Measurements from ENCODE around the gene HAAO.

HAAO gene

DNA sequence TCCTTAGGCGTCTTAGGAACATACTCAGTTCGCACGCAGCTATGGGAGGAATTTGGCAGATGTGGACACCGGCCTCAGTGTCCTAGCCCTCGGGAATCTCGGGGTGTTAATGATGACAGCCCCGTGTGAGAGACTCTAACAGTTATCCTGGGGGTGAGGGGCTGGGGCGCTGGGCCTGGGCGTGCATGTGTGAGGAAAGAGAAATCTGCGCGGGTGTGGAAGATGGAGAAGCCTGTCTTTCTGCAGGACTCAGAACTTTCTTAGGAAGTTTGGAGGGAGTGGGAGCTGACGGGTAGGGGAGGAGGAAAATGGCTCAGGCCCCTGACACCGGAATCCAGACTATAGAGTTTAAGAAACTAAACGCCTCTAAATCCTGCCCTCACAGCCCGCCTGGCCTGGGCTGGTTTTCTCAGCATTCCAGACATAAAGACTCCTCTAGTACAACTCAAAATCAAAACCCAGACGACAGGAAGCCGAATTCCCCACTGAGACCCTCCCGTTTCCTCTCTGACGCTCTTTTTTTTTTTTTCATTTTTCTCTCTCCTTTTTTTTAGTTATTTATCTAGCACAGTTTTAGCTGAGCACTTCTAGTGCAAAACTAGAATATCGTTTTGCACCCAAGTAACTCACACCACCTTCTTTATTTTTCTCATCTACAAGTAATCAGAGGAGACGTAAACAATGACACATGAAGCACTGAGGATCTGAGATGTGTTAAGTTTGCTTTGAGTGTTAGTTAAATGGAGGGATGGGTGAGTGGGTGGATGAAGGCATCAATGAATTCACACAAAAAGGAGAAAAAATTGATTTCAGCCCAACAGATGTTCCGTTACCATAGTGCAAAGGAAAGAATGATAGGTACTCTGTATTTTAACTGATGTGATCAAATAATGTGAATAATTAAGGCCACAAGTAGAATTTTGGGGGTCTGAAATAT is 1.2 kb upstream of the HAAO start:
- TF ChIP-seq, protein P1, sequence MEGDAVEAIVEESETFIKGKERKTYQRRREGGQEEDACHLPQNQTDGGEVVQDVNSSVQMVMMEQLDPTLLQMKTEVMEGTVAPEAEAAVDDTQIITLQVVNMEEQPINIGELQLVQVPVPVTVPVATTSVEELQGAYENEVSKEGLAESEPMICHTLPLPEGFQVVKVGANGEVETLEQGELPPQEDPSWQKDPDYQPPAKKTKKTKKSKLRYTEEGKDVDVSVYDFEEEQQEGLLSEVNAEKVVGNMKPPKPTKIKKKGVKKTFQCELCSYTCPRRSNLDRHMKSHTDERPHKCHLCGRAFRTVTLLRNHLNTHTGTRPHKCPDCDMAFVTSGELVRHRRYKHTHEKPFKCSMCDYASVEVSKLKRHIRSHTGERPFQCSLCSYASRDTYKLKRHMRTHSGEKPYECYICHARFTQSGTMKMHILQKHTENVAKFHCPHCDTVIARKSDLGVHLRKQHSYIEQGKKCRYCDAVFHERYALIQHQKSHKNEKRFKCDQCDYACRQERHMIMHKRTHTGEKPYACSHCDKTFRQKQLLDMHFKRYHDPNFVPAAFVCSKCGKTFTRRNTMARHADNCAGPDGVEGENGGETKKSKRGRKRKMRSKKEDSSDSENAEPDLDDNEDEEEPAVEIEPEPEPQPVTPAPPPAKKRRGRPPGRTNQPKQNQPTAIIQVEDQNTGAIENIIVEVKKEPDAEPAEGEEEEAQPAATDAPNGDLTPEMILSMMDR (IDR thresholded peaks at IDR 0.05): no peak
- no peak for TF ChIP-seq ZFX (IDR thresholded peaks at IDR 0.05; ENCODE audit: borderline replicate concordance)
- no peak overlapping the region for H3K27ac ChIP-seq

DNA sequence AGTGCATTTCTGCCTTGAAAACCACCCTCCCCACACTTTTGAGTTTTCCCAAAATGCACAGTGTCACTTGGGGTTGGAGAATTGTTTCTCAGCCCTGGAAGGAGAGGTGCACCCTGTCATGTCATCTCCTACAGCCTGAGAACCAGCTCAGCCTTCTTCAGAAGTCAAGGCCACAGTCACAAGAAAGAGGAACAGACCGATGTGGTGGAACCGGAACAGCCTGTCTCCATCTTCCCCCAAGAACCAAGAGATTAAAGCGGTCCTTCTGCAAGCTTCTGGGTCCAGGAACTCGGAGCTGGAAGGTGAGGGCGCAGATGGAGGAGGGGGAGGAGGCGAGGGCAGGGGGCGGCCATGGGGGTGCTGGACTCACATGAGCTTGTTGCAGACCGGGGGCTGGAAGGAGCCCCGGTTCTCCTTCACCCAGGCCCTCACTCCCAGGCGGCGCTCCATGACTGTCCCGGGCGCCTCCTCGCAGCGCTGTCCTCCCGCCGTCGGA is 248 bp downstream of the HAAO start:
- TF ChIP-seq, protein P1 (IDR thresholded peaks at IDR 0.05): no peak
- TF ChIP-seq ZFX (IDR thresholded peaks at IDR 0.05; ENCODE audit: borderline replicate concordance): no peak
- H3K27ac ChIP-seq: no peak overlapping the region

DNA sequence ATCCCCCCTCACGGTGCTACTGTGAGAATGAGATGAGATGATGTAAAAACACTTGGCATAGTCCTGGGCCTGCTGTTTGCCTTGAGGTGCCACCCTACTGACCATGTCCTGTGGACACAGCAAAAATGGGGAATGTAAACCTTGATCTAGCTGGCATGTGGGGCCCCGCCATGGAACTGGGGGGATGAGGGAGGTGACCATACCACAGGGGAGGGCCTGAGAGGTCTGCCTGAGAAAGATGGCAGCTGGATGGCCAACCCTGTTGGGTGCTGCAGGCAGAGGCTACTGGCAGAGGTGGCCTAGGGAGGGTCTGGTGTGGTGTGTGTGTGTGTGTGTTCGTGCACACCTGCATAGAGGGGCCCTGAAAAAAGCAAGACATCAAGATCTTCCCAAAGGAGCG is 777 bp downstream of the HAAO start:
- H3K27ac ChIP-seq: no peak overlapping the region
- TF ChIP-seq ZFX (IDR thresholded peaks at IDR 0.05; ENCODE audit: borderline replicate concordance): no peak
- TF ChIP-seq, protein P1 (IDR thresholded peaks at IDR 0.05): no peak

DNA sequence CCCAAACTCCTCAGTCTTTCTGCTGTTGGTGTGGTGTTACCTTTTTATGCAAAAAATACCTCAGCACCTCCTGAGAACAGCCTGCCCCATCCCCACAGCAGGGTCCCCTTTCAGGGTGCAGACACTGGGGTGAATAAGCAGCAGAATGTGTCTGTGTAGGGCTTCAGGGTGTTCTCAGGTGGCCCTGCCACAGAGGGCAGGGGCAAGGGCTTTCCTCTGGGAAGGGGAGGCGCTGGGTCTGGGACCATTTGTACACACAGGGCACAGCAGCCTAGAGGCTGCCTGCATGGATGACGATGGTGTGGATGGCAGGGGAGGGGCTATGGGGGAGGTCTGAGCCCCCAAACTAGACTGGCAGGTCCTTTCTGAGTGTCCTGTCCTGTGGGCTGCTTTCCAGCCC is 2.6 kb downstream of the HAAO start:
- no peak overlapping the region for H3K27ac ChIP-seq
- TF ChIP-seq, protein P1 (IDR thresholded peaks at IDR 0.05): no peak
- TF ChIP-seq ZFX (IDR thresholded peaks at IDR 0.05; ENCODE audit: borderline replicate concordance): no peak

DNA sequence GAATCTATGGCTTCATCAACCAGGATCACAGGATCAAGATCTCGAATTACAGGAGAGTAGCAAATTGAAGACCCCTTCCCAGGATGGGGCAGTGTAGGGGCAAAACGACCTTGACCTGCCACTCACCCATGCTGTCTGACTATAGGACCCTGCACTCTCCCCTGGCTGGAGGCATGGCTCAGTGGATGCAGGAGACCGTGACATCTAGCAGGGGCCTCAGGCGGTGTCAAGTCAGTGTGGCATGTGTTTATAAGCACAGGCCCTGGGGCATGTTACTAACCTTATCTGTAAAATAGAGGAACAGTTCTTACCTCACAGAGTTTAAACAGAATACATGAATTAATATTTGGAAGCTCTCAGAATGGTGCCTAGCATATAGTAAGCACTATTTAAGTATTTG is 3.5 kb downstream of the HAAO start:
- no peak overlapping the region for H3K27ac ChIP-seq

DNA sequence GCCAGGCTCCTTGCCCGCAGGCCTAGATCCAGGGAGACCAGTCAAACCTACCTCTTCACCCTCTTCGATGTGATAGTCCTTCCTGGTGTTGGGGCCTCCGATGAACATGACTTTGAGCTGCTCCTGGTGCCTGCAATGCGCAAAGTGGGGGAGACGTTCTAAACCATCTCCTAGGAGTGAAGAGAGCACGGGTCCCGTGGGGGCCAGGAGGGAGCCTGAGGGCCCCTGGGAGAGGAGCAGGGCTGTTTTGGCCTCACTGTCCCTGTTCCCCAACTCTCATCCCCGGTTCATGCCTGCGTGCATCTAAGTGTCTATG is 3.9 kb downstream of the HAAO start:
- no peak overlapping the region for H3K27ac ChIP-seq
- TF ChIP-seq, protein P1 (IDR thresholded peaks at IDR 0.05): no peak
- TF ChIP-seq ZFX (IDR thresholded peaks at IDR 0.05; ENCODE audit: borderline replicate concordance): no peak

More for the DNA sequence above, 3.5 kb downstream of the HAAO start:
- TF ChIP-seq, protein P1 (IDR thresholded peaks at IDR 0.05): no peak
- no peak for TF ChIP-seq ZFX (IDR thresholded peaks at IDR 0.05; ENCODE audit: borderline replicate concordance)

DNA sequence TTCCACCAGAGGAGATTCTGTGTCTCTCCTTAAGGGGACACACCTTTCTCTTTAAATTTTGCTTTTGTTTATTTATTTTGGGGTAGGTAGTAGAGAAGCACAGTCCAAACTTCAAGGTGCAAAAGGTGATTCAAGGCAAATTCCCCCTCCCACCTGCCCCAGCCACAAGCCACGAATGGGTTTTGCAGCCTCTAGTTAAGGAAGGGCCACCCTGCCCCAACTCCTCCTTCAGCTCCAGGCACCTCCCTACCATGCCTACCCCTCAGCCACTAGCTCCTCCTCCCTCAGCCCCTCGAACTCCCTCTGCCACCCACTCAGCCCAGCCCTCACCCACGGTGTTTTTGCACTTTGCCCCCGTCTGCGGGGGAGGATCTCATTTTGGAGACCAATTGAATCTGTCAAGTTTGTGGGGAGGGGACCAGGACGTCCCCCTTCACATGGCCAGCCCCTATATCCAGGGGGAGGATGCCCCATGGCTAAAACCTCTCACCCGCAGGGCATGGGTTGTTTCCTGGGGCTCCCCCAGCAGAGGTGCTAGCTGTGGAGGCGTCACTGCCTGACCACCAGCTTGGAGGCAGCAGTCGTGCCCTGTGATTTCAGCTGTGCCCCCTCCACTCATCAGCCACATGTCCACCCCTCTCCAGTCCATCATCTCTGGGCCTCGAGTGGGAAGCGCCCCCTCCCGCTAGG is 4.5 kb downstream of the HAAO start:
- TF ChIP-seq, protein P1 (IDR thresholded peaks at IDR 0.05): no peak
- TF ChIP-seq ZFX (IDR thresholded peaks at IDR 0.05; ENCODE audit: borderline replicate concordance): no peak

More for the DNA sequence above, 4.5 kb downstream of the HAAO start:
- no peak overlapping the region for H3K27ac ChIP-seq
